CD4-positive, alpha-beta T cell treated with Interleukin-15 for 4 hours (primary cell): ENCODE measurements around the gene SLC39A7.

Experiments
- DNase-seq: peaks from one replicate; pipeline ENCODE4 v3.0.0-alpha.2; 2020; ENCODE audit warnings: low spot score

SLC39A7 gene

GRCh38 chr6:33236852-33237251, 36.2 kb downstream of the SLC39A7 start:
- no peak for DNase-seq

- no peak for DNase-seq
These were observed 37.1 kb downstream of the SLC39A7 start for GRCh38 chr6:33237741-33238140.

GRCh38 chr6:33241968-33242367, 41.3 kb downstream of the SLC39A7 start:
- DNase-seq, result no peak

- DNase-seq, result no peak
These were observed 42.8 kb downstream of the SLC39A7 start for GRCh38 chr6:33243476-33243875.

DNA sequence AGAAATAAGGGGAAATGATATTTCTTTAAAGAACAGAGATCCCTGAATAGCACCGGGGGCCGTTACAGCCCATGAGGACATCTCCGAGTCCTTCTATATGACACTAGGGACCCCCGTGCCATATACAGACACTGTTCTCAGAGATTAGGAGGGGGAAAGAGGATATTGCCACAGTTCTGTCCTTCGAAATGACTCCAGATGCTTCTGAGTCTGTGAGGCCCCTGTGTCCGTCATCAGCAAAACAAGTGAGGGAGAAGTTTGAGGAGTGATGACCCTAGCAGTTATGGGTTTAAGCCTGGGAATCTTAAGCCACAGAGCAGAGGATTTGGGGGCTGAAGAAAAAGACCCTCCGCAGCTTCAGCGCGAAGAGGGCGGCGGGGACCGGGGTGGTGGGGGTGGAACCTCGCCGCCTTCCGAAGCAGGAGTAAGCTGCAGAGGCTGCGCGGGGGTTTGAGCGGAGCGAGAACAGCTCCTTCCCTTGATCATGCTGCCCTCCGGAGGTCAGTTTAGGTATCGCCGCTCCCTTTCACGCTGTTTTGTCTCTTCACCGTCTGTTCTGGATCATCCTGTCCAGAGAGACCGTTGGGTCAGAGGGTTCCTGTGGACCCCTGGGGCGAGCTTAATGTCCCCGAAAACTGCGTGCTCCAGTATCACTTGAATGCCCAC, 47.4 kb downstream of the SLC39A7 start:
- DNase-seq, result peak; percentile 91

DNA sequence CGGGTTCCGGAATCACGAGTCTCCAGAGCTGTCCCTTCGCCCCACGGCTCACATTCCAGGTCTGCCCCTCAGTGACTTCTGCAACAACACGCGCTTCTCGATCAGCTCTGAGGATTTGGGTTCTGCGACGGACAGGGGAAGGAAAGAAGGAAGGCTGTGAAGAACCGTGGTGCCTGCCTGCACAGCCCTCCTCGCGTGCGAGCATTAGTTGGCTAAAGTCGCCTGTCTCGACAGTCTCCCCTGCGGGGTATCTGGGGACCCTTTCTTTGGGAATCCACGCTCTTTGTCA, 47.9 kb downstream of the SLC39A7 start:
- DNase-seq, result peak; percentile 19

- peak; percentile 98 for DNase-seq
These were observed 48.5 kb downstream of the SLC39A7 start for GRCh38 chr6:33248932-33249731.

GRCh38 chr6:33249732-33250630, 49.3 kb downstream of the SLC39A7 start:
- no peak for DNase-seq

DNA sequence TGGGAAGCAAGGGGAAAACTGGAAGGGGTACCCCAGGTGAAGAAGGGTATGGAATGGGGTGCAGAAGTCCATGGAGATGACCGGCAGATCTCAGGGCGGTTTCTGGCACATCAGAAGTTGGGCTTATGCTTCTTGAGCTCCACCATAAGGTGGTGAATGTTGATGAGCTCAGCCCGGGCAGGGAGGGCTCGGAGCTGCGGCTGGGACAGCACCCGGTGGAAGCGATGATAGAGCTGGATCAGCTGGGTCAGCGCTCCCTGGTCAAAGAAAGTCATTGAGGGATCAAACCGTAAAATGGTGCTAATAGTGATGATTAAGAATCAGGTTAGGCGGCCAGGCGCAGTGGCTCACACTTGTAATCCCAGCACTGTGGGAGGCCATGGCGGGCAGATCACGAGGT, 50.1 kb downstream of the SLC39A7 start:
- no peak for DNase-seq

DNA sequence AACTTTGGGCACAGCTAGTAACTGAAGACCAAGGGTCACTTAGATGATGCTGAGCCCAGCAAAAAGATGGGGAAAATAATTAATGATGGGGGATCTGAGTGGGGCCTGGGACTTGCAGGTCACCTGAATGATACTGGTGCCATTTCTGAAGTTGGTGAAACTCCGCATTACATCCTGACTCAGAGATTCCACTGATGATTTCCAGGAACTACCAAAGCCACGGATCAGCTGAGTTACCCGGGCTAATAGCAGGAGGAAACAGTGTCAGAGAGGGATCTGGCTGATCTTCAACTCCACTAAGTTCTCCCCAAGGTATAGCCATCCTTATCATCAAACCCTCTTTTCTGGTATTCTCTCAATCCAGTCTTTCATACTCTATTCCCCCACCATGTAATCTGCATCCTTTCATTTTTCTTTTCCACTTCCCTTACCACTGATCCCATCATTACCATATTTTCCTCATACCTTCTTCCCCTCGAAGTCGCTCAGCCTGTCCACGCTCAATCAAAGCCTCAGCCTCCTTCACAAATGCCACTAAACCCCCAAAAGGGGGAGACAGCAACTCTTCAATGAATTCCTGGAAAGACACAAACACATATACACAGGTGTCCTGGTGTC, 50.8 kb downstream of the SLC39A7 start:
- DNase-seq, result no peak

GRCh38 chr6:33252759-33253158, 52.1 kb downstream of the SLC39A7 start:
- DNase-seq, result no peak
